WTC11 (cell line): ENCODE data around the gene TFEC. TPM values are rescaled to one million over a fixed set of nuclear protein-coding genes. Genes with fewer than 3 reads are reported as not detected.

Source experiments
- ATAC-seq: fragments of 200-7000 bp; cut with Tn5 transposase; 2 replicates; pipeline ENCODE4 v1.10.0; 2021; ENCODE audit warnings: mild to moderate bottlenecking, moderate library complexity
- CTCF ChIA-PET: fragments of 300-600 bp; sonication (Branson Sonifier 250); formaldehyde crosslinking; loops from one replicate; lab custom pipeline; 2021; ENCODE audit warnings: antibody characterized with exemption; lab: Charles Lee
- POLR2A ChIA-PET: fragments of 350-600 bp; sonication (Branson Sonifier 250); formaldehyde crosslinking; loops from one replicate; lab custom pipeline; 2021; ENCODE audit warnings: antibody characterized with exemption; lab: Charles Lee
- DNase-seq: peaks from one replicate; pipeline ENCODE4 v3.0.0; 2021; ENCODE audit warnings: low spot score
- H3K27ac Mint-ChIP-seq: 2 replicates; pipeline ENCODE4 v1.8.0; 2021; ENCODE audit warnings: mixed read lengths
- H3K27me3 Mint-ChIP-seq: 2 replicates; pipeline ENCODE4 v1.8.0; 2021; ENCODE audit warnings: low read depth, mild to moderate bottlenecking, moderate library complexity, mixed read lengths
- H3K36me3 Mint-ChIP-seq: 2 replicates; pipeline ENCODE4 v1.8.0; 2021; ENCODE audit warnings: mixed read lengths
- H3K4me1 Mint-ChIP-seq: 2 replicates; pipeline ENCODE4 v1.8.0; 2022; ENCODE audit warnings: mixed read lengths
- H3K4me3 Mint-ChIP-seq: 2 replicates; pipeline ENCODE4 v1.8.0; 2021; ENCODE audit warnings: mild to moderate bottlenecking, moderate library complexity, mixed read lengths
- H3K9me3 Mint-ChIP-seq: 2 replicates; pipeline ENCODE4 v1.8.0; 2021; ENCODE audit warnings: mixed read lengths
- ARID4B ChIP-seq: sonication (generic); formaldehyde crosslinking; IDR thresholded peaks from 2 replicates; pipeline ENCODE4 v1.8.0; 2023; ENCODE audit warnings: missing genetic modification reagents, mild to moderate bottlenecking, borderline replicate concordance
- E2F4 ChIP-seq: sonication (generic); formaldehyde crosslinking; IDR thresholded peaks from 2 replicates; pipeline ENCODE4 v1.8.1; 2022; ENCODE audit warnings: low read depth, mild to moderate bottlenecking, moderate library complexity, missing genetic modification reagents, borderline replicate concordance
- GABPB1 ChIP-seq: sonication (generic); formaldehyde crosslinking; IDR thresholded peaks from 2 replicates; pipeline ENCODE4 v1.8.1; 2023; ENCODE audit warnings: mild to moderate bottlenecking, missing genetic modification reagents
- IRF1 ChIP-seq: sonication (generic); formaldehyde crosslinking; IDR thresholded peaks from 2 replicates; pipeline ENCODE4 v1.8.0; 2023; ENCODE audit warnings: missing genetic modification reagents
- JAZF1 ChIP-seq: fragments of 250-450 bp; sonication (Bioruptor Pico); IDR thresholded peaks from 2 replicates; pipeline ENCODE4 v1.9.0; 2021; ENCODE audit warnings: moderate library complexity, mild to moderate bottlenecking, inconsistent platforms
- NFYB ChIP-seq: sonication (generic); formaldehyde crosslinking; conservative IDR thresholded peaks from 2 replicates; pipeline ENCODE4 v1.8.0; 2022; ENCODE audit warnings: low read depth, missing genetic modification reagents
- NR2C2 ChIP-seq: sonication (generic); formaldehyde crosslinking; IDR thresholded peaks from 2 replicates; pipeline ENCODE4 v1.8.0; 2022; ENCODE audit warnings: mild to moderate bottlenecking, missing genetic modification reagents
- PRDM15 ChIP-seq: sonication (generic); formaldehyde crosslinking; IDR thresholded peaks from 2 replicates; pipeline ENCODE4 v1.8.0; 2022; ENCODE audit warnings: missing genetic modification reagents
- RORB ChIP-seq: fragments of 250-450 bp; sonication (Bioruptor Pico); IDR thresholded peaks from 2 replicates; pipeline ENCODE4 v1.9.0; 2021; ENCODE audit warnings: mild to moderate bottlenecking
- SP1 ChIP-seq: sonication (generic); formaldehyde crosslinking; conservative IDR thresholded peaks from 2 replicates; pipeline ENCODE4 v1.8.1; 2022; ENCODE audit warnings: missing genetic modification reagents
- TEAD4 ChIP-seq: sonication (generic); formaldehyde crosslinking; IDR thresholded peaks from 2 replicates; pipeline ENCODE4 v1.8.0; 2022; ENCODE audit warnings: mild to moderate bottlenecking, missing genetic modification reagents
- ZNF121 ChIP-seq: sonication (generic); formaldehyde crosslinking; IDR thresholded peaks from 2 replicates; pipeline ENCODE4 v1.8.0; 2023; ENCODE audit warnings: missing genetic modification reagents
- ZNF219 ChIP-seq: sonication (generic); formaldehyde crosslinking; IDR thresholded peaks from 2 replicates; pipeline ENCODE4 v1.8.0; 2023; ENCODE audit warnings: missing genetic modification reagents, mild to moderate bottlenecking, borderline replicate concordance
- ZNF232 ChIP-seq: sonication (generic); formaldehyde crosslinking; IDR thresholded peaks from 2 replicates; pipeline ENCODE4 v1.8.0; 2022; ENCODE audit warnings: mild to moderate bottlenecking, missing genetic modification reagents
- ZNF263 ChIP-seq: sonication (generic); formaldehyde crosslinking; IDR thresholded peaks from 2 replicates; pipeline ENCODE4 v1.8.1; 2022; ENCODE audit warnings: low read depth, mild to moderate bottlenecking, moderate library complexity, missing genetic modification reagents
- ZNF317 ChIP-seq: sonication (generic); formaldehyde crosslinking; IDR thresholded peaks from 2 replicates; pipeline ENCODE4 v1.8.1; 2023; ENCODE audit warnings: low read depth, mild to moderate bottlenecking, moderate library complexity, missing genetic modification reagents, borderline replicate concordance
- ZNF671 ChIP-seq: fragments of 250-450 bp; sonication (Bioruptor Pico); IDR thresholded peaks from 2 replicates; pipeline ENCODE4 v1.8.0; 2021; ENCODE audit warnings: mild to moderate bottlenecking
- total RNA-seq: library from RNA; stranded (reverse); gene quantifications from 3 replicates; pipeline ENCODE4 v1.2.3, GENCODE V29; 2021
- TF ChIP-seq, protein P1 (sequence below): sonication (generic); formaldehyde crosslinking; IDR thresholded peaks from 2 replicates; pipeline ENCODE4 v1.8.0; 2022; ENCODE audit warnings: mild to moderate bottlenecking, missing genetic modification reagents
- TF ChIP-seq, protein P2 (sequence below): sonication (generic); formaldehyde crosslinking; IDR thresholded peaks from 2 replicates; pipeline ENCODE4 v1.8.0; 2022; ENCODE audit warnings: mild to moderate bottlenecking, missing genetic modification reagents

Gene TFEC
- total RNA-seq, 1 experiment from 2014 or later, result 0.17 TPM

- TF ChIP-seq PRDM15, result no peak
- no peak for TF ChIP-seq NFYB (CRISPR knock-in tag)
- no peak for TF ChIP-seq ZNF121 (CRISPR knock-in tag)
Measured at GRCh38 chr7:115968171-115968570, 62.4 kb downstream of the TFEC start (continued).

DNA sequence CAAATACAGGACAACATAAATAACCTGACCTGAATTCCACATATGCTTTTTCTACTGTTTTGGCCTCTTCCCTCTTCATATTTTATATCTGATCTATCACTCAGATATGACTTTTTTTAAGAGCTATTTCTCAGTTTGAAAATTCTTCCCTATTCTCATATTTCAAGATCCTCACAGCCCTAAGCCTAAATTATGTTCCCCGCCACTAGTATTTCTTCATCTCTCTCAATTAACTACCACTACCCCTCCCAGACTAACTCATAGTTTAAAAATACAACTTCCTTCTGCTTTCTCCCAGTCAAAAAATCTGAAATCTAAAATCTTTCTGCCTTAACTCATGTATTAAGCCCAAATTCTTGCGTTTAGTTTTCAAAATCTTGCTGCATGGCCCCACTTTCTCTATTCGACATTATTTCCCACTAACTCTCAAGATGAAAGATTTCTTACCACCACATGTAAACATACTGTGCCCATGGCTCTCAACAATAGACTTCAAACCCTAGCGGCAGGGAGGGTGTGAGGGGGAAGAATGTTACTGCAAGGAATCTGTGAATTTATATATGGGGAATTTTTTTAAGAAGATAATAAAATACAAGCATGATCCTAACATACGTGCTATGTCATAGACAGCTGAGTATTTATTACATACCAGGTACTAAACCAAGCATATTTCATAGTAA is 64.6 kb downstream of the TFEC start:
- H3K4me3 Mint-ChIP-seq, result no peak overlapping the region
- ATAC-seq, result no peak
- ChIA-PET POLR2A (no interaction called here), CTCF (no interaction called here)
- no peaks in the 10 kb centered on the region for H3K9me3 Mint-ChIP-seq
- TF ChIP-seq ZNF232 (CRISPR knock-in tag) (no peak), TEAD4 (CRISPR knock-in tag) (no peak), IRF1 (CRISPR knock-in tag) (no peak), NR2C2 (CRISPR knock-in tag) (no peak), RORB (CRISPR knock-in tag) (no peak), SP1 (CRISPR knock-in tag) (no peak), JAZF1 (no peak), ZNF219 (CRISPR knock-in tag) (no peak)
- TF ChIP-seq, protein P1, sequence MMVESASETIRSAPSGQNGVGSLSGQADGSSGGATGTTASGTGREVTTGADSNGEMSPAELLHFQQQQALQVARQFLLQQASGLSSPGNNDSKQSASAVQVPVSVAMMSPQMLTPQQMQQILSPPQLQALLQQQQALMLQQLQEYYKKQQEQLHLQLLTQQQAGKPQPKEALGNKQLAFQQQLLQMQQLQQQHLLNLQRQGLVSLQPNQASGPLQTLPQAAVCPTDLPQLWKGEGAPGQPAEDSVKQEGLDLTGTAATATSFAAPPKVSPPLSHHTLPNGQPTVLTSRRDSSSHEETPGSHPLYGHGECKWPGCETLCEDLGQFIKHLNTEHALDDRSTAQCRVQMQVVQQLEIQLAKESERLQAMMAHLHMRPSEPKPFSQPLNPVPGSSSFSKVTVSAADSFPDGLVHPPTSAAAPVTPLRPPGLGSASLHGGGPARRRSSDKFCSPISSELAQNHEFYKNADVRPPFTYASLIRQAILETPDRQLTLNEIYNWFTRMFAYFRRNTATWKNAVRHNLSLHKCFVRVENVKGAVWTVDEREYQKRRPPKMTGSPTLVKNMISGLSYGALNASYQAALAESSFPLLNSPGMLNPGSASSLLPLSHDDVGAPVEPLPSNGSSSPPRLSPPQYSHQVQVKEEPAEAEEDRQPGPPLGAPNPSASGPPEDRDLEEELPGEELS (CRISPR knock-in tag), result no peak
- TF ChIP-seq, protein P2, sequence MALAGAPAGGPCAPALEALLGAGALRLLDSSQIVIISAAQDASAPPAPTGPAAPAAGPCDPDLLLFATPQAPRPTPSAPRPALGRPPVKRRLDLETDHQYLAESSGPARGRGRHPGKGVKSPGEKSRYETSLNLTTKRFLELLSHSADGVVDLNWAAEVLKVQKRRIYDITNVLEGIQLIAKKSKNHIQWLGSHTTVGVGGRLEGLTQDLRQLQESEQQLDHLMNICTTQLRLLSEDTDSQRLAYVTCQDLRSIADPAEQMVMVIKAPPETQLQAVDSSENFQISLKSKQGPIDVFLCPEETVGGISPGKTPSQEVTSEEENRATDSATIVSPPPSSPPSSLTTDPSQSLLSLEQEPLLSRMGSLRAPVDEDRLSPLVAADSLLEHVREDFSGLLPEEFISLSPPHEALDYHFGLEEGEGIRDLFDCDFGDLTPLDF (CRISPR knock-in tag), result no peak
- TF ChIP-seq, all 79 proteins: peak for 0
- Mint-ChIP-seq H3K4me1 (peaks cover 14% of the 10 kb centered on the region), H3K27ac (no peak overlapping the region), H3K36me3 (no peaks in the 10 kb centered on the region), H3K27me3 (no peaks in the 10 kb centered on the region)
- no peak for DNase-seq

DNA sequence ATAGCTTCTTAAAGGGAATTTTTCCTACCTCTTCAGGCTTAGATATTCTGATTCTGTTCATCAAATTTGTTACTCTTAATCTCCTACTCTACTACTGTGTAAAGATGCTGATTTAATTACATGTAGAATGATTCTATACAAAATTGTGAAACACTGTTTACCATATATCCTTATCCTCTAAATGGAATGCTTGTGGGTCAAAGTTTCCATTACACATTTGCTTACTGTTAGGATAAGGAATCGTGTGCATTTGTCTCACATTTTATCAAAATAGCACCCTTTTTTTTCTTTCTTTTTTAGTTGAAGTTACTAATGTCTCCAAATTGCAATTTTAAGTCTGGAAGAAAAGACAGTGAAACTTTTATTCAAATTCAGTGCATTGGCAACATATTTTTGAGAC is 65.3 kb downstream of the TFEC start:
- Mint-ChIP-seq H3K27me3 (no peaks in the 10 kb centered on the region), H3K4me3 (no peak overlapping the region), H3K27ac (no peak overlapping the region), H3K9me3 (no peaks in the 10 kb centered on the region), H3K36me3 (no peaks in the 10 kb centered on the region), H3K4me1 (peaks cover 14% of the 10 kb centered on the region)
- DNase-seq (no peak), ATAC-seq (no peak)
- ChIA-PET POLR2A (no interaction called here), CTCF (no interaction called here)
- no peak for TF ChIP-seq ARID4B
- no peak for TF ChIP-seq E2F4
- no peak for TF ChIP-seq GABPB1 (CRISPR knock-in tag)
- TF ChIP-seq ZNF671 (CRISPR knock-in tag), result no peak
- no peak for TF ChIP-seq ZNF263 (CRISPR knock-in tag)
- no peak for TF ChIP-seq JAZF1
- no peak for TF ChIP-seq ZNF317
